ENCODE results near the gene RNF13. TPM values are rescaled to one million over a fixed set of nuclear protein-coding genes. Genes with fewer than 3 reads are reported as not detected.

The RNF13 gene
- total and polyA plus RNA-seq, 2 donors (not counting 3 experiments of a cell fraction or from before 2014, with no cell fraction given) = 16.4 to 27.1 TPM

- POLR2A ChIA-PET = no interaction called here
These were observed 176.3 kb downstream of the RNF13 start for GRCh38 chr3:149989307-149989706.

GRCh38 chr3:149990423-149990948 lies 177.5 kb downstream of the RNF13 start:
- H2AFZ ChIP-seq (ENCODE audit: low read depth, low read length) = no peak overlapping the region
- FAIRE-seq (no peak), DNase-seq (ENCODE audit: low read depth, low spot score) (no peak)
- H3K4me1 ChIP-seq (ENCODE audit: control insufficient read depth, extremely low read depth, insufficient read depth, low read length) = no peaks in the 10 kb centered on the region
- BruUV-seq (replicated peaks) = no TSS peak
- CTCF ChIA-PET = no interaction called here
- H3K79me2 ChIP-seq (ENCODE audit: control insufficient read depth, insufficient read depth, low read length) = no peaks in the 10 kb centered on the region
- intact Hi-C loops (cut with micrococcal nuclease) (no loop called here), dilution Hi-C loops (cut with MboI; ENCODE audit: extremely low pct_ligation_motif_present, low sequenced_read_pairs) (no loop called here)
- POLR2A ChIA-PET = no interaction called here
- H3K4me3 ChIP-seq (replicated peaks in 1 of 3; ENCODE audit: insufficient read depth in 1 of 3, low read depth in 1 of 3, low read length in 3 of 3) = no peak overlapping the region
- no peaks in the 10 kb centered on the region for H3K9me3 ChIP-seq (replicated peaks; ENCODE audit: control insufficient read depth, insufficient read depth, low read length)
- H3K4me2 ChIP-seq (ENCODE audit: insufficient read depth, low read length) = no peak overlapping the region
- H3K9me1 ChIP-seq (replicated peaks; ENCODE audit: control insufficient read depth, extremely low read depth, insufficient read depth, low read length) = no peaks in the 10 kb centered on the region
- H3K36me3 ChIP-seq (ENCODE audit: control insufficient read depth in 2 of 2, extremely low read depth in 1 of 2, insufficient read depth in 2 of 2, low read length in 2 of 2) = no peaks in the 10 kb centered on the region
- peaks cover 5 to 8% of the 10 kb centered on the region in 2 experiments for H3K27me3 ChIP-seq (ENCODE audit: control insufficient read depth in 2 of 2, insufficient read depth in 2 of 2, low read length in 2 of 2)
- no peaks in the 10 kb centered on the region for H4K20me1 ChIP-seq (replicated peaks; ENCODE audit: control insufficient read depth, extremely low read depth, insufficient read depth, low read length)
- H3K9ac ChIP-seq (replicated peaks; ENCODE audit: extremely low read depth, insufficient read depth, low read length) = no peak overlapping the region
- H3K27ac ChIP-seq (ENCODE audit: insufficient read depth, low read depth, low read length) = no peak overlapping the region
- TF ChIP-seq, protein P1, sequence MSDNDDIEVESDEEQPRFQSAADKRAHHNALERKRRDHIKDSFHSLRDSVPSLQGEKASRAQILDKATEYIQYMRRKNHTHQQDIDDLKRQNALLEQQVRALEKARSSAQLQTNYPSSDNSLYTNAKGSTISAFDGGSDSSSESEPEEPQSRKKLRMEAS (IDR thresholded peaks at IDR 0.05; ENCODE audit: insufficient read depth, insufficient read length) = no peak
- TF ChIP-seq POLR2A (IDR thresholded peaks at IDR 0.05; ENCODE audit: low read depth, low read length) (no peak), MYC (IDR thresholded peaks at IDR 0.05; ENCODE audit: low read depth, low read length) (no peak), GATA2 (IDR thresholded peaks at IDR 0.05; ENCODE audit: insufficient read depth, insufficient read length, low read depth, low read length) (no peak), JUN (IDR thresholded peaks at IDR 0.05; ENCODE audit: borderline replicate concordance, insufficient read depth, insufficient read length, low read depth) (no peak), POLR2AphosphoS5 (IDR thresholded peaks at IDR 0.05; ENCODE audit: insufficient read depth, low read depth, low read length) (no peak), FOS (IDR thresholded peaks at IDR 0.05; ENCODE audit: borderline replicate concordance, insufficient read depth, low read length) (no peak), EZH2 (IDR thresholded peaks at IDR 0.05; ENCODE audit: borderline replicate concordance, low read depth, low read length, severe bottlenecking) (no peak)
- TF ChIP-seq, protein P2, sequence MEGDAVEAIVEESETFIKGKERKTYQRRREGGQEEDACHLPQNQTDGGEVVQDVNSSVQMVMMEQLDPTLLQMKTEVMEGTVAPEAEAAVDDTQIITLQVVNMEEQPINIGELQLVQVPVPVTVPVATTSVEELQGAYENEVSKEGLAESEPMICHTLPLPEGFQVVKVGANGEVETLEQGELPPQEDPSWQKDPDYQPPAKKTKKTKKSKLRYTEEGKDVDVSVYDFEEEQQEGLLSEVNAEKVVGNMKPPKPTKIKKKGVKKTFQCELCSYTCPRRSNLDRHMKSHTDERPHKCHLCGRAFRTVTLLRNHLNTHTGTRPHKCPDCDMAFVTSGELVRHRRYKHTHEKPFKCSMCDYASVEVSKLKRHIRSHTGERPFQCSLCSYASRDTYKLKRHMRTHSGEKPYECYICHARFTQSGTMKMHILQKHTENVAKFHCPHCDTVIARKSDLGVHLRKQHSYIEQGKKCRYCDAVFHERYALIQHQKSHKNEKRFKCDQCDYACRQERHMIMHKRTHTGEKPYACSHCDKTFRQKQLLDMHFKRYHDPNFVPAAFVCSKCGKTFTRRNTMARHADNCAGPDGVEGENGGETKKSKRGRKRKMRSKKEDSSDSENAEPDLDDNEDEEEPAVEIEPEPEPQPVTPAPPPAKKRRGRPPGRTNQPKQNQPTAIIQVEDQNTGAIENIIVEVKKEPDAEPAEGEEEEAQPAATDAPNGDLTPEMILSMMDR (IDR thresholded peaks at IDR 0.05; ENCODE audit: extremely low read depth in 1 of 2, insufficient read depth in 1 of 2, low read depth in 1 of 2, low read length in 2 of 2) = no peak

More at GRCh38 chr3:149989307-149989706, 176.3 kb downstream of the RNF13 start:
- Histone ChIP-seq H3K4me3 (replicated peaks in 1 of 3; ENCODE audit: insufficient read depth in 1 of 3, low read depth in 1 of 3, low read length in 3 of 3) (no peak overlapping the region), H3K9me3 (replicated peaks; ENCODE audit: control insufficient read depth, insufficient read depth, low read length) (no peaks in the 10 kb centered on the region), H3K4me1 (ENCODE audit: control insufficient read depth, extremely low read depth, insufficient read depth, low read length) (no peaks in the 10 kb centered on the region), H3K27ac (ENCODE audit: insufficient read depth, low read depth, low read length) (no peak overlapping the region), H3K27me3 (ENCODE audit: control insufficient read depth in 2 of 2, insufficient read depth in 2 of 2, low read length in 2 of 2) (peaks cover 5 to 8% of the 10 kb centered on the region in 2 experiments), H3K36me3 (ENCODE audit: control insufficient read depth in 2 of 2, extremely low read depth in 1 of 2, insufficient read depth in 2 of 2, low read length in 2 of 2) (no peaks in the 10 kb centered on the region), H3K4me2 (ENCODE audit: insufficient read depth, low read length) (no peak overlapping the region), H3K9me1 (replicated peaks; ENCODE audit: control insufficient read depth, extremely low read depth, insufficient read depth, low read length) (no peaks in the 10 kb centered on the region), H4K20me1 (replicated peaks; ENCODE audit: control insufficient read depth, extremely low read depth, insufficient read depth, low read length) (no peaks in the 10 kb centered on the region), H2AFZ (ENCODE audit: low read depth, low read length) (no peak overlapping the region), H3K9ac (replicated peaks; ENCODE audit: extremely low read depth, insufficient read depth, low read length) (no peak overlapping the region), H3K79me2 (ENCODE audit: control insufficient read depth, insufficient read depth, low read length) (no peaks in the 10 kb centered on the region)
- DNase-seq (ENCODE audit: low read depth, low spot score) (no peak), FAIRE-seq (no peak)
- BruUV-seq (replicated peaks) = no TSS peak
- intact Hi-C loops (cut with micrococcal nuclease) = no loop called here
- TF ChIP-seq EZH2 (IDR thresholded peaks at IDR 0.05; ENCODE audit: borderline replicate concordance, low read depth, low read length, severe bottlenecking) = no peak
- CTCF ChIA-PET = no interaction called here
- dilution Hi-C loops (cut with MboI; ENCODE audit: extremely low pct_ligation_motif_present, low sequenced_read_pairs) = no loop called here

All from endothelial cell of umbilical vein (primary cell).